GM12878 (cell line): ENCODE measurements around the gene SLX4. TPM values are rescaled to one million over a fixed set of nuclear protein-coding genes. Genes with fewer than 3 reads are reported as not detected.

Source experiments
- ATAC-seq: fragments of 200-7000 bp; cut with Tn5 transposase; 3 replicates; pipeline ENCODE4 v1.9.1; 2020; ENCODE audit warnings: mild to moderate bottlenecking, moderate library complexity
- BruUV-seq: library from RNA; stranded (reverse); fragments of 400-500 nt; replicated peaks from 2 replicates; lab custom pipeline; 2021; lab: Mats Ljungman, UMichigan
- CTCF ChIA-PET: fragments of 300-600 bp; sonication (Branson Sonifier 250); formaldehyde crosslinking; extraction: SDS; loops from one replicate; lab custom pipeline; 2021; ENCODE audit warnings: inconsistent platforms; lab: Yijun Ruan, JAX
- POLR2A ChIA-PET: fragments of 350-600 bp; formaldehyde crosslinking; extraction: SDS; loops from one replicate; lab custom pipeline; 2021; ENCODE audit warnings: inconsistent platforms; lab: Charles Lee
- RAD21 ChIA-PET: fragments of 300-600 bp; sonication (Branson Sonifier 250); formaldehyde crosslinking; loops from one replicate; lab custom pipeline; 2023; ENCODE audit warnings: antibody characterized with exemption; ENCODE audit not compliant: unreplicated experiment; lab: Charles Lee
- SMC1A ChIA-PET: fragments of 300-600 bp; sonication (Branson Sonifier 250); formaldehyde crosslinking; loops from one replicate; lab custom pipeline; 2023; ENCODE audit not compliant: unreplicated experiment, uncharacterized antibody; lab: Charles Lee
- DNase-seq: peaks from one replicate; pipeline ENCODE4 v3.0.0-alpha.2; 2011; ENCODE audit warnings: low read depth, low spot score
- FAIRE-seq: peaks from 3 replicates; lab custom pipeline; 2011; peaks lifted over from hg19 to GRCh38; lab: Jason Lieb, UNC
- H2AFZ ChIP-seq: 2 replicates; pipeline ENCODE4 v1.6.0; 2011; ENCODE audit warnings: low read depth, low read length, control low read depth; ENCODE audit not compliant: control insufficient read depth
- H3K27ac ChIP-seq: 2 replicates; pipeline ENCODE4 v1.5.1; 2011; ENCODE audit warnings: control low read depth; ENCODE audit not compliant: control insufficient read depth, insufficient read depth
- H3K27me3 ChIP-seq, 2 experiments: replicated peaks in 1 of 2; 2 replicates each; pipeline versions ENCODE4 v1.6.0 to v1.6.1; 2011; ENCODE audit warnings: low read length in 1 of 2; ENCODE audit not compliant: control insufficient read depth in 2 of 2, insufficient read depth in 2 of 2
- H3K36me3 ChIP-seq, 2 experiments: 2 replicates each; pipeline ENCODE4 v1.5.1; 2011; ENCODE audit warnings: low read length in 1 of 2; ENCODE audit not compliant: control insufficient read depth in 2 of 2, insufficient read depth in 2 of 2
- H3K4me1 ChIP-seq: 2 replicates; pipeline ENCODE4 v1.6.1; 2011; ENCODE audit warnings: mild to moderate bottlenecking, low read length, moderate library complexity, mixed read lengths; ENCODE audit not compliant: control insufficient read depth, insufficient read depth
- H3K4me2 ChIP-seq: 2 replicates; pipeline ENCODE4 v1.6.0; 2011; ENCODE audit warnings: control low read depth; ENCODE audit not compliant: control insufficient read depth, insufficient read depth
- H3K4me3 ChIP-seq: fragments of 200-600 bp; sonication (generic); 2 replicates; pipeline ENCODE4 v1.5.1; 2016
- H3K79me2 ChIP-seq: 2 replicates; pipeline ENCODE4 v1.6.0; 2011; ENCODE audit warnings: low read length; ENCODE audit not compliant: control insufficient read depth, insufficient read depth
- H3K9ac ChIP-seq: 2 replicates; pipeline ENCODE4 v1.8.0; 2011; ENCODE audit warnings: low read length, control low read depth, mixed read lengths; ENCODE audit not compliant: control insufficient read depth, insufficient read depth
- H3K9me3 ChIP-seq: replicated peaks from 3 replicates; pipeline ENCODE4 v1.5.1; 2011; ENCODE audit warnings: mild to moderate bottlenecking, low read length; ENCODE audit not compliant: control insufficient read depth, insufficient read depth
- H4K20me1 ChIP-seq: 2 replicates; pipeline ENCODE4 v1.6.0; 2011; ENCODE audit not compliant: control insufficient read depth, insufficient read depth
- HDAC6 ChIP-seq: fragments of 200-600 bp; sonication (generic); IDR thresholded peaks from one replicate; pipeline ENCODE4 v1.8.0; 2017; ENCODE audit warnings: antibody characterized with exemption; ENCODE audit not compliant: unreplicated experiment
- JUNB ChIP-seq: IDR thresholded peaks from 2 replicates; pipeline ENCODE4 v1.6.1; 2016; ENCODE audit warnings: antibody characterized with exemption, mild to moderate bottlenecking
- PAX8 ChIP-seq: fragments of 450-650 bp; IDR thresholded peaks from 2 replicates; pipeline ENCODE4 v1.6.1; 2017; ENCODE audit warnings: mild to moderate bottlenecking, moderate library complexity
- SMARCA5 ChIP-seq: fragments of 450-650 bp; IDR thresholded peaks from 2 replicates; pipeline ENCODE4 v1.6.1; 2017; ENCODE audit warnings: mild to moderate bottlenecking
- YY1 ChIP-seq: IDR thresholded peaks from 2 replicates; pipeline ENCODE4 v1.6.1; 2011; ENCODE audit warnings: low read depth, mild to moderate bottlenecking, low read length
- whole genome bisulfite sequencing: methylation state at CpG from one replicate; pipeline ENCODE4 v1.1.6; 2016; ENCODE audit warnings: low lambda C conversion rate; ENCODE audit not compliant: insufficient replicate concordance, insufficient coverage; ENCODE audit errors: missing lambda C conversion rate; 5-methylcytosine and 5-hydroxymethylcytosine counted together
- in situ Hi-C: fragments of 300-500 bp; cut with MboI; formaldehyde crosslinking; loops from 9 replicates; pipeline ENCODE4 v1.14.3; 2018; ENCODE audit warnings: mixed read lengths
- intact Hi-C: fragments of 100-400 bp; cut with micrococcal nuclease; formaldehyde crosslinking; loops from one replicate; pipeline ENCODE4 v1.14.2; 2022; ENCODE audit not compliant: unreplicated experiment
- polyA plus RNA-seq, 11 experiments: library from polyadenylated mRNA; depleted of rRNA in 4 of 11; unstranded in 6 of 11; stranded (reverse) in 5 of 11; fragments of >200 nt; fragmentation: Nextera tagmentation in 4 of 11; fragmentation: Illumina TruSeq in 1 of 11; extraction: Ambion mirVana in 4 of 11; extraction: Trizol in 1 of 11; gene quantifications; 1 replicate in 1 of 11; 2 replicates in 10 of 11; pipeline versions ENCODE4 v1.2.1 to v1.2.3, GENCODE V29; 2011 to 2016; ENCODE audit warnings: inconsistent platforms in 2 of 11, missing spikeins in 2 of 11, low read depth in 1 of 11
- total RNA-seq, 4 experiments: library from RNA; depleted of rRNA in 3 of 4; stranded (reverse); fragments of >200 nt in 3 of 4; fragmentation: Illumina TruSeq in 1 of 4; extraction: Trizol in 1 of 4; gene quantifications; 2 replicates each; pipeline versions ENCODE4 v1.2.1 to v1.2.3, GENCODE V29; 2013 to 2021
- TF ChIP-seq, protein P1 (sequence below): fragments of 150-350 bp; IDR thresholded peaks from 2 replicates; pipeline ENCODE4 v1.6.1; 2016; ENCODE audit warnings: low read depth, low read length

Gene SLX4
- total and polyA plus RNA-seq, 10 of the 15 experiments (the other 5 are each of a cell fraction or from before 2014, with no cell fraction given) = 0.18 to 12.3 (median 4.8) TPM

- FAIRE-seq = no peak
- no peak overlapping the region for H3K9ac ChIP-seq
- H3K36me3 ChIP-seq = peaks cover 0 to 10% of the 10 kb centered on the region in 2 experiments; a peak in 2 of 4 replicates
- RAD21 ChIA-PET = no interaction called here
- no peak overlapping the region for H2AFZ ChIP-seq
- H3K27me3 ChIP-seq = no peaks in the 10 kb centered on the region
- no peaks in the 10 kb centered on the region for H3K9me3 ChIP-seq
- no peaks in the 10 kb centered on the region for H3K4me1 ChIP-seq
- POLR2A ChIA-PET = no interaction called here
- no TSS peak for BruUV-seq
- no peak for ATAC-seq
- no peak for DNase-seq
- no peak overlapping the region for H3K4me3 ChIP-seq
- no peaks in the 10 kb centered on the region for H4K20me1 ChIP-seq
- SMC1A ChIA-PET = no interaction called here
- in situ Hi-C loops = no loop called here
- 92% methylated on average over 6 of the region's 6 CpGs for WGBS
- CTCF ChIA-PET = interaction anchor here (0.9 kb wide), 1 partner anchor 10 kb away, joined by 5 read pairs; no protein-coding TSS in a partner anchor
- H3K79me2 ChIP-seq = no peaks in the 10 kb centered on the region
- H3K4me2 ChIP-seq = no peak overlapping the region
- no peak for TF ChIP-seq YY1
- no peak for TF ChIP-seq HDAC6
- no peak for TF ChIP-seq JUNB
- TF ChIP-seq PAX8 = no peak
- TF ChIP-seq SMARCA5 = no peak
- TF ChIP-seq, protein P1, sequence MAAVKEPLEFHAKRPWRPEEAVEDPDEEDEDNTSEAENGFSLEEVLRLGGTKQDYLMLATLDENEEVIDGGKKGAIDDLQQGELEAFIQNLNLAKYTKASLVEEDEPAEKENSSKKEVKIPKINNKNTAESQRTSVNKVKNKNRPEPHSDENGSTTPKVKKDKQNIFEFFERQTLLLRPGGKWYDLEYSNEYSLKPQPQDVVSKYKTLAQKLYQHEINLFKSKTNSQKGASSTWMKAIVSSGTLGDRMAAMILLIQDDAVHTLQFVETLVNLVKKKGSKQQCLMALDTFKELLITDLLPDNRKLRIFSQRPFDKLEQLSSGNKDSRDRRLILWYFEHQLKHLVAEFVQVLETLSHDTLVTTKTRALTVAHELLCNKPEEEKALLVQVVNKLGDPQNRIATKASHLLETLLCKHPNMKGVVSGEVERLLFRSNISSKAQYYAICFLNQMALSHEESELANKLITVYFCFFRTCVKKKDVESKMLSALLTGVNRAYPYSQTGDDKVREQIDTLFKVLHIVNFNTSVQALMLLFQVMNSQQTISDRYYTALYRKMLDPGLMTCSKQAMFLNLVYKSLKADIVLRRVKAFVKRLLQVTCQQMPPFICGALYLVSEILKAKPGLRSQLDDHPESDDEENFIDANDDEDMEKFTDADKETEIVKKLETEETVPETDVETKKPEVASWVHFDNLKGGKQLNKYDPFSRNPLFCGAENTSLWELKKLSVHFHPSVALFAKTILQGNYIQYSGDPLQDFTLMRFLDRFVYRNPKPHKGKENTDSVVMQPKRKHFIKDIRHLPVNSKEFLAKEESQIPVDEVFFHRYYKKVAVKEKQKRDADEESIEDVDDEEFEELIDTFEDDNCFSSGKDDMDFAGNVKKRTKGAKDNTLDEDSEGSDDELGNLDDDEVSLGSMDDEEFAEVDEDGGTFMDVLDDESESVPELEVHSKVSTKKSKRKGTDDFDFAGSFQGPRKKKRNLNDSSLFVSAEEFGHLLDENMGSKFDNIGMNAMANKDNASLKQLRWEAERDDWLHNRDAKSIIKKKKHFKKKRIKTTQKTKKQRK = no peak
- intact Hi-C loops = no loop called here
- H3K27ac ChIP-seq = no peak overlapping the region
Observed at GRCh38 chr16:3645108-3645503, 33.7 kb upstream of the SLX4 start.
